Hematopoietic multipotent progenitor cell (in vitro differentiated cells): ENCODE measurements around the gene HS6ST1. TPM values are rescaled to one million over a fixed set of nuclear protein-coding genes. Genes with fewer than 3 reads are reported as not detected.

Experiments used
- DNase-seq, 3 donors: peaks; one replicate each; pipeline ENCODE4 v3.0.0-alpha.2; 2011 to 2015; ENCODE audit warnings: low read depth in 2 of 3, low spot score in 2 of 3
- total RNA-seq: library from RNA; depleted of rRNA; stranded (reverse); fragments of >200 nt; gene quantifications from one replicate; pipeline ENCODE4 v1.2.3, GENCODE V29; 2012

The HS6ST1 gene
- total RNA-seq, 1 donor = 74.1 TPM

DNA sequence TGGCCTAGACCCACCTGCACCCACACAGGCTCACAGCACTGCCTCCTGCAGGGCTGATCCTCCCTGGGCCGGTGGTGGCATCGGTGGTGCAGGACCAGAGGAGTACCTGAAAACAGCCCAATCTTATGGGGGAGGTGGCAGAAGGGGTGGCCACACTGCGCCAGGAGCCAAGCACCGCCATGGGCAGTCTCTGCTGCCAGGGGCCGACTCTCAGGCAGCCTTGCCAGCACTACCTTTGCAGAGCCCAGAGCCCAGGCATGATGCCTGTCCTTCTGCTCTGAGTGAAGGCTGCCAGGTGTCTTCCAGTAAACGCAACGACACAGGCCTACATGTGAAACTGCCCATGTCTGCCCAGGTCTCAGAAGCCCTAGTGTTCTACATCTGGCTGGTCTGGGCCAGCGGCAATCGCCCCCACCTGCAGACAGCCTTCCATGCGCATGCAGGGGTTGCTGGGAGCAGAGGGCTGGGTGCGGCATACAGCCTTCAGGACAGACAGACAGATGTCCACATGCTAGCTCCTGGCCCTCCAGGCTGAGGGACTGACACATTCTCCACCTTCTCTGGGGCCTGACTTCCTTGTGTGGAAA is 6.8 kb downstream of the HS6ST1 start:
- DNase-seq = no peak

GRCh38 chr2:128311216-128311754 is 7.4 kb downstream of the HS6ST1 start:
- no peak for DNase-seq

DNA sequence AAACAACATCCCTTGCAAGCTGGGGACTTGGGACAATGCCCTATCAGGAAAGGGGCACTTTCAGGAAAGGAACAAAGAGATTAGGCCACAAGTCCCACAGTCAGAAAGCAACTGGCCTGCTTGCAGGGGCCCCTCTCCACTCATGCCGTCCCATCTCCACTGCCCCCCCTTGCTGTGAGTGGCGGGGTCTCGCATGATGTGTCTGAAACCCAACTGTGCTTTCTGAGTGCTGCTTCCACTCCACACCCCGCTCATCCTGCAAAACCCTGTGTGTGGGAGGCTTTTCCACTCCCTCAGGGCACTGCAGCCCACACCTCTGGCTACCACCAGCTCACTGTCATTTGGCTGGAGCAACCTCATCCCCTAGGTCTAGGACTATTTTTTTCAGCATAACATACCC is 7.9 kb downstream of the HS6ST1 start:
- no peak for DNase-seq

- no peak for DNase-seq
Observed at GRCh38 chr2:128310094-128310716, 8.5 kb downstream of the HS6ST1 start.

- DNase-seq = no peak
Observed at GRCh38 chr2:128309280-128310093, 9.2 kb downstream of the HS6ST1 start.

- no peak for DNase-seq
Observed at GRCh38 chr2:128308889-128309279, 9.8 kb downstream of the HS6ST1 start.

GRCh38 chr2:128308284-128308731 is 10.4 kb downstream of the HS6ST1 start:
- no peak for DNase-seq

- DNase-seq = no peak
Observed at GRCh38 chr2:128307595-128307994, 11.1 kb downstream of the HS6ST1 start.

DNA sequence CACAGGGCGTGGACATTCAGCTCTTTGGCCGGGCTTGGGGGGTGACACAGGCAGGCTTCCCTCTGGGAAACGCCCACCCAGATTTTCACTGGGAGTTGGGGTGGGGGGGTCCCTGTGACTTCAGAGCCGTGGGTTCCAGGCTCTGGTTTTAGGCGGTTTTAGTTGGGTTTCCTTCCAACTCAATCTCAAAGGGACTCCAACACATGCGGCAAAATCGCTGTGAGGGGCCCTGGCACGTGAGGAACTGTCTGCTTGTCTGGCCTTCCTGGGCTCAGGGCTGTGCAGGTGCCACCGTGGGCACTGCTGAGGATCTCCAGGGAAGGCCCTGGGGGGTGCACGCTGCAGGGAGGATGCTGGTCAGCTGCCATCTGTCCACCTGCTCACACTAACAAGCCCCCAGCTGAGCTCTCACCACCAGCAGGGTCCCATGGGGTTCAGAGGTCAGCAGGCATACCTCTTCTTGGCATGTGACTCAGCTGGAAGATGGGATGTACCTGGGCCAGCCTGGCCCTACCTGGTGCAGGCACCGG is 11.7 kb downstream of the HS6ST1 start:
- no peak for DNase-seq

GRCh38 chr2:128306081-128306930 is 12.4 kb downstream of the HS6ST1 start:
- no peak for DNase-seq

DNA sequence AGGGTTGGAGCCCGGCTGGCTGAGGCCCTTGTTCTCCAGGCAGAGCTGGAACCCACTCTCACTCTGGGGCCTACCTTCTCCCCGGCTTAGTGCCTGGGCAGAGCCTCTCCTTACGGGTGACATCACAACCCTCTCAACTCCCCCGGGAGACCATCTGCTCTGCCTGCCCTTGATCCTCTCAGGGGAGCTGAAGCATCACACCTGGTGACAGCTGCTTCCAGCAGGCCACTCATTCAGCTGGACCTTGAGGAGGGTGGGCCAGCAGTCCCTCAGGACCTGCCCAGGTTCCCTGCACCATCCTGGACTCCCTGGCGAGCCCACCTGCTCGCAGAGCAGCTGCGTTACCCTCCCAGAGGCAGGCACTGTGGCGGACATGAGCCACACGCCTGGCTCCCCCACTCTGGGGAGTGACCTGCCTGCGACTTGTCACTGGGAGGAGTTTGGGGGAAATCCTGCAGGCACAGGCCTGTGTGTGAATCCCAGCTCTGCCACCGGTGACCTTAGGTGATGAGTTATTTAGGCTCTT is 13.1 kb downstream of the HS6ST1 start:
- no peak for DNase-seq

- no peak for DNase-seq
Observed at GRCh38 chr2:128304715-128305554, 13.7 kb downstream of the HS6ST1 start.

DNA sequence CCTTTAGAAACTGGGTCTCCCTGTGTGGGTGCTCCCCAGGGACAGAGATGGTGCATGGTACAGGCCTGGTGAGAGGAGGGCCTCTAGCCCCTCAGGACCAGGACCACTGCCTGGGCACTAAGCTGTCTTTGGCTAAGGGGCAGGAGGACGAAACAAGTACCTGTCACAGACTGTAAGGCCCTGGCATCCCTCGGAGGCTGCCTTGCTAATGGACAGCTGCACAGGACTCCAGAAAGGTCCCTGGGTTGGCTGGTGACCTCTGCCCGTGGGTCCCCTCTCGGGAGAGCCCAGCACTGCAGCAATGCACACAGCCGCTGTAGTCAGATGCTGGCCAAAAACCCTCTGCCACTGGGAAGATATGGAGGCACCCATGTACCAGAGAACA is 14.3 kb downstream of the HS6ST1 start:
- DNase-seq = no peak

GRCh38 chr2:128303911-128304310 is 14.8 kb downstream of the HS6ST1 start:
- DNase-seq = no peak

DNA sequence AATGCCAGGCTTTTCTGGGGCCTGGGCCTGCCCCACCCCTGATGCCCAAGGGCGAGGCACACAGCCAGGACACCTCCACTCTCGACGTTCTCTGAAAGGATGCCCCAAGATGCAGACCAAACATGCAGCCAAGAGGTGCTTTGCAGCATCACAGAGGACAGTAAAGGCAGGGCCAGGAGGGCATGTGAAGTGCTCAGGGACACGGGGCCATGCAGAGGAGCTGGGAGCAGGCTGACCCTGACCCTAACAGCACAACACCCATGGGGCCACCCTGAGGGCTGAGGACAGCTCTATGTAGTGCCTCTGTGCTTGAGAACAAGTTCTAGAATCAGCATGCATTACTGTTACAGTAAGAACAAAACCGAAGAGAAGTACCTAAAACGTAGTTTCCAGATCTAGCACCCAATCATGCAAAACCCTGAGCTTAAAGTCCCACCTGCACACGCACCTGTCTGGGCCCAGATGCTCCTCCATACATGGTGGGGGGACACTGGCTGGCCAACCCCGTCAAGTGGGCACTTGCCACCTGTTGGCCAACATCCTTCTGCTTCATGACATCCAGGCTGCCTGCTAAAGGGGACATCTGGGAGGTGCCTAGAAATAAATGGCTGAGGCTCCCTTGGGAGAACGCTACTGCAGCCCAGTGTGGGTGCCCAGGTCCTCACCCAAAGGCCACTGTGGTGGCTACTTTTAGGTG is 15.4 kb downstream of the HS6ST1 start:
- DNase-seq = no peak

DNA sequence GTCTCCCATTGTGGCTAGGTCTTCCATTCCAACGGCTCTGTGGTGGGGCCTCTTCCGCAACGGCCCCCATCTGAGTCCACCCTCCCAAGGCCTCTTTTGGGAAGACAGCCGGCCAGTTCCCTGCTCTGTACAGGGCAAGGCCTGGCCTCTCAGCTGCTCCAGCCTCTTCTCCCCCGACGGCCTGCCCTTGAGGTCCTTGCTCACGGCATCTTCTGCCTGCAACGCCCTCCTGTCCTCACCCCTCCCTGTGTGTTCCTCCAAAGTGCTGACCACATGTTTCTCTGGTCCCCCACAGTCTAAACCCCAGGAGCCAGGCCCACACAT is 16.0 kb downstream of the HS6ST1 start:
- no peak for DNase-seq

DNA sequence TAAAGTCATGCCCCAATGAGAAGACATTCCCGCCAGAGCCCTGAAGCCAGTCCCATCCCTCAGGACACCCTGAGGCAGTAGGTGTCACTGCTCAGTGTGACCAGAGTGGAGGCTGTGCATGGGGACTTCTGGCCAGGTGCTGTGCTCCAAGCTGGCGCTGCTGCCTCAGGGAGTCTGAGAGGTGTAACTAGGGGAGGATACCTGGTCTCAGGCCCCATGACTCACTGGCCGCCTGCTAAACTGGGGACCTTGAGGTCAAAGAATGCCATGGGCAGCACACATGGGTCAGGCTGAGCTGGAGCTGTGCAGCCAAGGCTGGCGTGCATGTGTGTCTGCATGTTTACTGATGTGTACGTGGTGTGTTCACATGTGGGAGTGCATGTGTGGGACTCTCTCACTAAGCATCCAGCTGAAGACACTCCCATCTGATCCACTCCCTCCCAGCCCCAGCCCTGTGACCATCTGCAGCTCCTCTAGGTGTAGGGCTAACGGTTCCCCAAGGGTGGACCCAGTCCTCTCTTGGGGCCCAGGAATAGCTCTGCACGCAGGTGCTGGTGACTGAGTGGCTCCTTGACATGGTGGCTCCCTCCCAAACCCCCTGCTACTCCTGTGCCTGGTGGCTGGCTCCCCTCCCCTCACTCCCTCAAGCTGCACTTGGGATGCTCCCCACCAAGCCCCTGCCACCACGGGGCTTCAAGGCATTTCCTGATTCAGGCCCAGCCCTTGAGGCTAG is 16.5 kb downstream of the HS6ST1 start:
- DNase-seq = no peak

DNA sequence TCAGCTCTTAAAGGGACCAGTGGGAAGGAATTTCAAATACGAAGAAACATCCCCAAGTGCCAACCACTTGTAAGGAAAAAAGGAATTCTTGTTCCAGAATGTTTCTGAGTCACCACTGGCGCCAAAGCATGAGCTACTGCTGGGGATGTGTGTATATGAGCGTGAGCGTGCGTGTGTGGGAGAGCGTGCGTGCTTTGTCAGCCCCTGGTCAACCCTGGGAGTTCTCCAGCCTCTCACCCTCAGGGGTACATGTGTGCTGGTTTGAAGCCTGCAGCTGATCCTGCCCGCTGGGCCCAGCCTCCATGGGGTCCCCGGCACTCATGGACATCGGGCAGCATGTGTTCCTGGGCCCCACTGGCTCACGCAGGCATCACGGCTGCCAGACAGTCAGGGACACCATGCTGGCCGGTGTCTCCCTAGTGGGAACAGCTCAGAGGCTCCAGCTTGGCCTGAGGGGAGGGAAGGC is 17.1 kb downstream of the HS6ST1 start:
- no peak for DNase-seq
